Smooth muscle cell of the brain vasculature (primary cell): ENCODE measurements around the gene NEUROG1.

Experiments
- DNase-seq: peaks from one replicate; pipeline ENCODE4 v3.0.0-alpha.2; 2012; ENCODE audit warnings: low read depth, low spot score

NEUROG1 gene

DNA sequence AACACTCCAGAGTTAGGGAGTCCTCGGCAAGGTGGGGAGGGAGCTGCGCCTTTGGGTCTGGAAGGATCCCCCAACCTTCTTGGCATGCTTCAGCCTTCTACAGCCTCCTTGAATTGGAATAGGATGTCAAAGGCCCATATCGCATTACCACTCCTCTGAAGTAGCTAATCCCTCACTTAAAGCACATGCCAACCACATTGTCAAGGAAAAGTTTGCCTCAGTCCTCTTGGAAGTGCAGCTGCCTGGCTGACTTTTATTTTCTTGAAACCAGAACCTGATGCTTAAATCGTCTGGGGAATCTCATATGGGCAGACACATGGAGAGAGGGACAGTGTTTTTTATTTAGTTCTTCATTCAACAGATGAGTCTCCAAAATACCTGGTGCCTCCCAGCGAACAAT is 28.6 kb upstream of the NEUROG1 start:
- DNase-seq = no peak

- no peak for DNase-seq
Observed at GRCh38 chr5:135561266-135561665, 25.5 kb upstream of the NEUROG1 start.

DNA sequence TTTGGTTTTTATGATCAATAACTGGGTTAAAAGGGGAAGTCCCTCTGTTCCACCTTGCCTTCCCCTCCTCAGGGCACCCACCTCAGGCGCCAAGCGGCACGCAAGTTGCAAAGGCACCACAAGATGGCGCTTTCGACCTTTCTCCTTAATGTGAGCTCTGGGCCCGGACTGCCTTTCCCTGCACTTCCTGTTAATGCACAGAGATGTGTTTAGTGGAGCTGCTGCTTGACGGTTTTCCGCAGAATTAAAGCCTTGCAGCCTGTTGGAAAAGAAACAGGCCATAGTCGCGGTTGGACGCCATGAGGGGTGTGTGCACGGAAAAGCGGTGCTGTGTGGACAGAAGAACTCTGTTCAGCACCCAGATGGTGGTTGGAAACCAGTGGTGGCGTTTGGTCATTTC is 25.1 kb upstream of the NEUROG1 start:
- peak; percentile 40 for DNase-seq

DNA sequence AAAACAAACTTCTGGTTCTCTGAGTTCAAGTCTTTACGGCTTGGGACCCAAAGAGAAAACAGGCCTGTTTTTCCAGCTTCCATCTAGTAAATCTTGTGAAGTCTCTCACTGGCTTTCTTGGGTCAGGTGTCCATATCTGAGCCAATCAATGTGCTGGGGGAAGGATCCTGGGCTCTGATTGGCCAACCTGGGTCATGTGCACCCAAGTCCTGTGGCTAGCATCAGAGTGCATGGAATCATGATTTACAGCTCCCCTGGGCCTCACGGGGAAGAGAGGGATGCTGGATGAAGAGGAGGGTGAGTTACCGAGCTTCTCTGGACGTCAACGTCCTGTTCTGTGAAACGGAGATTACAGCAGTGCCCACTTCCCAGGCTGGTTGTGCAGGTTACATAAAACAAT is 23.6 kb upstream of the NEUROG1 start:
- DNase-seq = no peak

DNA sequence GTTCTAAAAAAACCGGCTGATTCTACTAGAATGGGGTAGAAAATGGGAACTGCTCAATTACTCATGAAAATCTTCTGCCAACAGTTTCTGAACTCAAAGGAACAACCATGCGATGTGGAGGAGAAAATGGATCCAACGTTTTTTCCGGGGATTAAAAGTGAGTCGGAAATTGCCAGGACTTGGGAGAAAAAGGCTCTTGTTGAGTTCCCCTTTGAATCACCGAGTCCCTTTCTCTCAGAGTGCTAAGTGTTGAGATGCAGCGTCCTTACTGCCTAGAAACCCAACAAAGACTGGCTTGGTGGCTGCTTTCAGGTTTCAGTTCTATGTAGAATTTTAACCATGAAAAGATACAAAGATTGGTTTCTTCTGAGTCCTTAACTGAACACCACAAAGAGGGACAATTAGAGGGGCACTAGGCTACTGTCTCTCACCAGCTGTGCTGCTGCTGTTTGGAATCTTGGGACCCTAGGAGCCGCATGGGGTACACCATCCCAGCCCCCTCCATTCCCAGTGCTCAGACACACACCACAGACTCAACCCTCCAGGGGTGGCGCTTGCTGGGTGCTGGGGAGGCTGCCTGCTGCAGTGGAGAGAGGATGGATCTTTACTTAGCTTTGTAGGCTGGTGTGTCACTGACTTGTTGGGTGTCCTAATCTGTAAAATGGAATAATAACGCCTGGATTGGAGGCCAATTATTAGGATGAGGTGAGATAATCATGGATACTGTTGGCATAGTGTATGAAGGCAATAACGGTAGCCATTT is 21.5 kb upstream of the NEUROG1 start:
- DNase-seq = no peak

GRCh38 chr5:135556620-135557019 is 20.9 kb upstream of the NEUROG1 start:
- DNase-seq = no peak

DNA sequence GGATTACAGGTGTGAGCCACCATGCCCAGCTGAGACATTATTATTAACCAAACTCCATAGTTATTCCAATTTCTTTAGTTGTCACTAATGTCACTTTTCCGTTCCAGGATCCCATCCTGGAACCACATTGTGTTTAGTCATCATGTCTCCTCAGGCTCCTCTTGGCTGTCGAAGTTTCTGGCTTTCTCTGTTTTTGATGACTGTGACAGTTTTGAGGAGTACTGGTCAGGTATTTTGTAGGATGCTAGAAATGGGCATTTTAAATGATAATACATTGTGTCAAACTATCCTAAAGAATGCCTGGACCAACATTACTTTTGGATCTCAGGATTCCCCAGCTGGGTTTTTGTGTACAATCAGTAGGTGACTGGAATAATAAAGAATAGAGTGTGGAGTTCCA is 19.8 kb upstream of the NEUROG1 start:
- no peak for DNase-seq

DNA sequence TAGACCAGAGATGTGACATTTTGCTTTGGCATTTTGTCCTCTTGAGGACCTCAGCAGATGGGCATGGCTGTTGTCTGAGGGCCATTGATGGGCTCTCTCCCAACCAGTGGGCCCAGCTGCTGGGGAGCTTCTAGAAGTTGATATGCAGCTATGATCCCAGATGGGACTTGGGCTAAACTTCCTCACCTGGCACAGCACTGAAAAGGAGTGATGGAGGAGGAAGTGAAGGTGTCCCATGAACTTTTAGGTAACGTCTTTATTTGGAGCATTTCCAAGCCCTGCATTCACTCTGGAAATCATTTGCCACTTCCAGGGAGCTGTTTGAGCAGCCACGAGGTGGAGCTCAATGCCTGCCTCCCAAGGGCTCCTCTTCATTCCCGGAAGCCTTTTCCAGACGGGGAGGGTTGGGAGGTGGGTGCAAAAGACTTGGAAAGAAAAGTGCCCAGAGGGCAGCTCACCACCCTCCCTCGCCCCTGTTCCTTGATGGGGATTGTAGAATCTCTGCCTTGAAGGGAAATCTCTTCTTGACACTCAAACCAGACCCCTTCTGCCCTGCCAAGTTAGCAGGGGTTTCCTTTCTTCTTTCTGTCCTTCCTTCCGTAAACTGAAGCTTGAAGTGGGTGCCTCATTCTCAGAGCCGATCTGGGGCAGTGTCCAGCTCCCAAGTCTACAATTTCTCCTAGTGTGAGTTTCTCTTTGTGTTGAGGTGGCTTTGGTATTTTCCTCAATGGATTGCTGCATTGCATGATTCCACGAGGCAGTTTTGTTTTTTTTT is 18.1 kb upstream of the NEUROG1 start:
- DNase-seq = no peak

GRCh38 chr5:135551593-135552447 is 16.1 kb upstream of the NEUROG1 start:
- peak; percentile 23 for DNase-seq

DNA sequence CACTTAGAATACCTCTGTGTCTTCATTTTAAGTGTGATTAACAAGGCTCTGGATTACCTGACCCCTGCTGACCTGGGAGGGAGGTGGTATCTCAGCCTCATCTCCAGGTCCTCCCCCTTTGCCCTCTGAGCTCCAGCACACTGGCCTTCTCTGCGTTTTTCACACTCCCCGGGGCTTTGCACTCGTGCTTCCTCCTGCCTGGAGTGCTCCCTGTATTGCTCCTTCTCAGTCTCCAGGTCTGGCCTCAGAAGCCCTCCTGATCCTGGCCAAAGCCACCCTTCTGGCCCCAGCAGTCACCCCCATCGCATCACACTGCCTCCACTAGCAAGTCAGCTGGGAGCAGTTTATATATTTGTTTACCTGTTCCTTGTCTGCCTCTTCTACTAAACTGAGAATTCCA is 13.6 kb upstream of the NEUROG1 start:
- no peak for DNase-seq

- DNase-seq = no peak
Observed at GRCh38 chr5:135547590-135548254, 12.0 kb upstream of the NEUROG1 start.

GRCh38 chr5:135546912-135547311 is 11.1 kb upstream of the NEUROG1 start:
- no peak for DNase-seq

GRCh38 chr5:135546101-135546500 is 10.3 kb upstream of the NEUROG1 start:
- no peak for DNase-seq

DNA sequence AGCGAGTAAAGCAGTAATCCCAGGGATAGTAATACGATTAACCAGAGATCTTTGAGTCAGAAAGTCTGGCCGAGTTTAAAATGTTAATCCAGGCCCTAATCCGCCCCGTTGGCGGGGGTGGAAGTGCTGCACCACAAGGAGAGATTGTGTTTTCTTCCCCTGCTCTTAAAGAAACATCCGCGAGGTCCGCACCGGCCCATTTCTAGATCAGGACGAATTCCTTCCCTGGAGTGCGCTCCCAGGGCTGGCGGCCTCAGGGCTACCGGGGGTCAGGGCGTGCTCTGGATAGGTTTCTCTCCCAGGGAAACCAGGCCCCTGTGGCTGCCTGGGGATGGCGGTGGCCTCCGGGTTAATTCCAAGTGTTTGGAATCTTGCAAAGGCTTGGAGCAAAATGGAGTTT is 9.3 kb upstream of the NEUROG1 start:
- DNase-seq = no peak

- no peak for DNase-seq
Observed at GRCh38 chr5:135543485-135544304, 7.9 kb upstream of the NEUROG1 start.

GRCh38 chr5:135543001-135543484 is 7.3 kb upstream of the NEUROG1 start:
- DNase-seq = no peak

- DNase-seq = no peak
Observed at GRCh38 chr5:135541807-135542502, 6.2 kb upstream of the NEUROG1 start.

DNA sequence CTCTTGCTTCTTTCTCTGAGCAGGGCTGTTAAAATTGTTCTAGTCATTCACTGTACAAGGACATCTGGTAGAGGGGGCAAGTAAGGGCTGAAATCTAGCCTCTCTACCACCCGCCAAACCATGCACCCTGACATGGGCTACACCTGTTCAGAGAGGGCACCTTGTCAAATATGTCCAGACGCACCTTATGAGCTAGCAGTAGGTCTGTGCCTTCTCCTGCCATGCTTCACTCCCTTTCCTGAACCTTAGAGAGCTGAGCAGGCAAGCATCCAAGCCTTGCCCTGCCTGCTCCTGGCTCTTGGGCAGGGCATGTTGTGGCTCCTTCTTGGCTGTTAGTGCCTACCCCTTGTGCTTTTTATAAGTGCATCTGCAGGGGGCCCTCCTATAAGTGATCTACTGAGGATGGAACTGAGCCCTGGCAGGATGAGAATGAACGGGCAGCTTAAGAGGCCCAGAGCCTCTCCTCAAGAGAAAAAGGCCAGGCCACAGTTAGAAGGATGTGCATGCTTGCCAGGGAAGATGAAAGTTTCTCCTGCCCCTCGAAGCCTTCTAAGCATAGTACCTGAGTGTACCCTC is 3.8 kb upstream of the NEUROG1 start:
- DNase-seq = no peak

- DNase-seq = no peak
Observed at GRCh38 chr5:135538261-135538660, 2.5 kb upstream of the NEUROG1 start.

DNA sequence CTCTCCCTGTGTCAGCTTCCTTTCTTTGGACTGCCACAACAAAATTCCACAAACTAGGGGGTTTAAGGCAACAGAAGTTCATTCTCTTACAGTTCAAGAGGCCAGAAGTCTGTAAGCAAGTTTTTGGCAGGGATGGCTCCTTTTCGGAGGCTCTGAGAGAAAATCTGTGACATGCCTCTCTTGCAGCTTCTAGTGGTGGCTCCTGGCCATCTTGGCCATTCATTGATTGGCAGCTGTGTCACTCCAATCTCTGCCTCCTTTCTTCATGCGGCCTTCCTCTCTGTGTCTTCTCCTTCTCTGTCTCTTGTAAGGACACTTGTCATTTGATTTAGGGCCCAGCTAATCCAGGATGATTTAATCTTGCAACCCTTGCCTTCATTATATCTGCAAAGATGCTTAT is 2.0 kb upstream of the NEUROG1 start:
- no peak for DNase-seq
